WTC11 (cell line): ENCODE measurements around the gene PLEKHF1. TPM values are rescaled to one million over a fixed set of nuclear protein-coding genes. Genes with fewer than 3 reads are reported as not detected.

Source experiments
- ATAC-seq: fragments of 200-7000 bp; cut with Tn5 transposase; 2 replicates; pipeline ENCODE4 v1.10.0; 2021; ENCODE audit warnings: mild to moderate bottlenecking, moderate library complexity
- CTCF ChIA-PET: fragments of 300-600 bp; sonication (Branson Sonifier 250); formaldehyde crosslinking; loops from one replicate; lab custom pipeline; 2021; ENCODE audit warnings: antibody characterized with exemption; lab: Charles Lee
- POLR2A ChIA-PET: fragments of 350-600 bp; sonication (Branson Sonifier 250); formaldehyde crosslinking; loops from one replicate; lab custom pipeline; 2021; ENCODE audit warnings: antibody characterized with exemption; lab: Charles Lee
- DNase-seq: peaks from one replicate; pipeline ENCODE4 v3.0.0; 2021; ENCODE audit warnings: low spot score
- H3K27ac Mint-ChIP-seq: 2 replicates; pipeline ENCODE4 v1.8.0; 2021; ENCODE audit warnings: mixed read lengths
- H3K27me3 Mint-ChIP-seq: 2 replicates; pipeline ENCODE4 v1.8.0; 2021; ENCODE audit warnings: low read depth, mild to moderate bottlenecking, moderate library complexity, mixed read lengths
- H3K36me3 Mint-ChIP-seq: 2 replicates; pipeline ENCODE4 v1.8.0; 2021; ENCODE audit warnings: mixed read lengths
- H3K4me1 Mint-ChIP-seq: 2 replicates; pipeline ENCODE4 v1.8.0; 2022; ENCODE audit warnings: mixed read lengths
- H3K4me3 Mint-ChIP-seq: 2 replicates; pipeline ENCODE4 v1.8.0; 2021; ENCODE audit warnings: mild to moderate bottlenecking, moderate library complexity, mixed read lengths
- H3K9me3 Mint-ChIP-seq: 2 replicates; pipeline ENCODE4 v1.8.0; 2021; ENCODE audit warnings: mixed read lengths
- ATF1 ChIP-seq: sonication (generic); formaldehyde crosslinking; IDR thresholded peaks from 2 replicates; pipeline ENCODE4 v1.8.1; 2023; ENCODE audit warnings: mild to moderate bottlenecking, moderate library complexity, missing genetic modification reagents
- CREM ChIP-seq: sonication (generic); formaldehyde crosslinking; IDR thresholded peaks from 2 replicates; pipeline ENCODE4 v1.8.1; 2022; ENCODE audit warnings: mild to moderate bottlenecking, missing genetic modification reagents, moderate library complexity
- EMX1 ChIP-seq: fragments of 250-450 bp; sonication (Bioruptor Pico); IDR thresholded peaks from 2 replicates; pipeline ENCODE4 v1.8.0; 2021; ENCODE audit warnings: mild to moderate bottlenecking
- GTF2I ChIP-seq: fragments of 250-450 bp; sonication (Bioruptor Pico); conservative IDR thresholded peaks from 2 replicates; pipeline ENCODE4 v1.4.0; 2021; ENCODE audit warnings: mild to moderate bottlenecking
- NFATC4 ChIP-seq: fragments of 250-450 bp; sonication (Bioruptor Pico); IDR thresholded peaks from 2 replicates; pipeline ENCODE4 v1.9.0; 2021; ENCODE audit warnings: mild to moderate bottlenecking
- SOX15 ChIP-seq: fragments of 250-450 bp; sonication (Bioruptor Pico); IDR thresholded peaks from 2 replicates; pipeline ENCODE4 v1.9.0; 2021; ENCODE audit warnings: mild to moderate bottlenecking
- TP53 ChIP-seq: sonication (generic); formaldehyde crosslinking; IDR thresholded peaks from 2 replicates; pipeline ENCODE4 v1.8.1; 2023; ENCODE audit warnings: mild to moderate bottlenecking, missing genetic modification reagents
- total RNA-seq: library from RNA; stranded (reverse); gene quantifications from 3 replicates; pipeline ENCODE4 v1.2.3, GENCODE V29; 2021
- TF ChIP-seq, protein P1 (sequence below): sonication (generic); formaldehyde crosslinking; IDR thresholded peaks from 2 replicates; pipeline ENCODE4 v1.8.0; 2023; ENCODE audit warnings: mild to moderate bottlenecking, missing genetic modification reagents
- TF ChIP-seq, protein P2 (sequence below): fragments of 250-450 bp; sonication (Bioruptor Pico); IDR thresholded peaks from 2 replicates; pipeline ENCODE4 v1.9.0; 2021; ENCODE audit warnings: moderate library complexity, mild to moderate bottlenecking, inconsistent platforms, borderline replicate concordance
- TF ChIP-seq, protein P3 (sequence below): fragments of 250-450 bp; sonication (Bioruptor Pico); IDR thresholded peaks from 2 replicates; pipeline ENCODE4 v1.9.0; 2021; ENCODE audit warnings: mild to moderate bottlenecking
- TF ChIP-seq, protein P4 (sequence below): sonication (generic); formaldehyde crosslinking; IDR thresholded peaks from 2 replicates; pipeline ENCODE4 v1.8.0; 2022; ENCODE audit warnings: missing genetic modification reagents
- TF ChIP-seq, protein P5 (sequence below): sonication (generic); formaldehyde crosslinking; IDR thresholded peaks from 2 replicates; pipeline ENCODE4 v1.8.0; 2022; ENCODE audit warnings: mild to moderate bottlenecking, missing genetic modification reagents

The PLEKHF1 gene
- total RNA-seq, 1 experiment from 2014 or later, result 17.9 TPM

DNA sequence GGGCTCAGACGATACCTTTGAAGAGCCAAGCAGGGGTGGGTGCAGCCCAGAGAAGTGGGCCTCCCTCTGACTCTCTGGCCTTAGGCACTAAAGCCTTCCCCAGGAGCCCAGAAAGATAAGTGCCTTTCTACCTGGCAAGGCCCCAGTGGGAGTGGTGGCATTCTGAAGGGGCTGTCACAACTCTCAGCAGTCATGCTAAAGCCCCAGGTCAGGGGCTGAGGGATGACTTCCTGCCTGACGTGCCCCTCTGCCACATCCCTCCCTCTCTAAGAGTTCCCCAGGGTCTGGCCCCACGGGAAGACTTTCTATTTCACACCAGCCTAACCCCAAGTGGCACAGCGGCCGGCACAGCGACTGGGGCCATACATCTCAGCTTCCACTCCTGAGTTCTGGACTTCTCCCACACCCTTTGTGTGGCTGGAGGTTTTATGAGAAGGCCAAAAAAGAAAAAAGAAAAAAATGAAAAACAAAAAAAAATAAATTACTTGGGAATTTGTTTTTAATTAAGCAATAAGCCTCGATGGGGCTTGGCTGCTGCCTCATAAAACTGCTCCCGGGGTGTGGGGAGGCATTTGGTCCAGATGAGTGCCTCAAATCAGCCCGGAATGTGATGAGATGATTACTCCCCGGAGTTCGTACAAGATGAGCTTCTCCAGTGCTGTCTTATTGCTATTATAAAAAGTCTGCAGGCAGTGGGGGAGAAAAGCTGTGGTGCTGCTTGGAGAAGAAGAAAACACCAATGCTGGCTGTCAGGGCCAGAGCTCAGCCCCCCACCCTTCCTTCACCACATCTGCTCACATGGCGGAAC lies 28.5 kb upstream of the PLEKHF1 start:
- H3K4me3 Mint-ChIP-seq, result no peak overlapping the region

More for the DNA sequence above, 28.5 kb upstream of the PLEKHF1 start:
- Mint-ChIP-seq H3K9me3 (peaks cover 7% of the 10 kb centered on the region), H3K27me3 (no peaks in the 10 kb centered on the region; the same call in 1 of the 2 replicates), H3K4me1 (no peaks in the 10 kb centered on the region), H3K27ac (no peak overlapping the region), H3K36me3 (no peaks in the 10 kb centered on the region)
- ChIA-PET POLR2A (interaction anchor here (0.6 to 0.7 kb wide), 3 partner anchors 37 to 1221 kb away, joined by 3 to 6 read pairs (median 3); no protein-coding TSS in a partner anchor), CTCF (interaction anchor here (0.7 to 0.8 kb wide), 2 partner anchors 26 to 32 kb away, joined by 3 read pairs; no protein-coding TSS in a partner anchor)
- DNase-seq (no peak), ATAC-seq (no peak)
- TF ChIP-seq EMX1 (no peak), CREM (no peak), TP53 (CRISPR knock-in tag) (no peak), ATF1 (CRISPR knock-in tag) (no peak), GTF2I (CRISPR knock-in tag) (no peak), NFATC4 (no peak), SOX15 (no peak)
- TF ChIP-seq, protein P1, sequence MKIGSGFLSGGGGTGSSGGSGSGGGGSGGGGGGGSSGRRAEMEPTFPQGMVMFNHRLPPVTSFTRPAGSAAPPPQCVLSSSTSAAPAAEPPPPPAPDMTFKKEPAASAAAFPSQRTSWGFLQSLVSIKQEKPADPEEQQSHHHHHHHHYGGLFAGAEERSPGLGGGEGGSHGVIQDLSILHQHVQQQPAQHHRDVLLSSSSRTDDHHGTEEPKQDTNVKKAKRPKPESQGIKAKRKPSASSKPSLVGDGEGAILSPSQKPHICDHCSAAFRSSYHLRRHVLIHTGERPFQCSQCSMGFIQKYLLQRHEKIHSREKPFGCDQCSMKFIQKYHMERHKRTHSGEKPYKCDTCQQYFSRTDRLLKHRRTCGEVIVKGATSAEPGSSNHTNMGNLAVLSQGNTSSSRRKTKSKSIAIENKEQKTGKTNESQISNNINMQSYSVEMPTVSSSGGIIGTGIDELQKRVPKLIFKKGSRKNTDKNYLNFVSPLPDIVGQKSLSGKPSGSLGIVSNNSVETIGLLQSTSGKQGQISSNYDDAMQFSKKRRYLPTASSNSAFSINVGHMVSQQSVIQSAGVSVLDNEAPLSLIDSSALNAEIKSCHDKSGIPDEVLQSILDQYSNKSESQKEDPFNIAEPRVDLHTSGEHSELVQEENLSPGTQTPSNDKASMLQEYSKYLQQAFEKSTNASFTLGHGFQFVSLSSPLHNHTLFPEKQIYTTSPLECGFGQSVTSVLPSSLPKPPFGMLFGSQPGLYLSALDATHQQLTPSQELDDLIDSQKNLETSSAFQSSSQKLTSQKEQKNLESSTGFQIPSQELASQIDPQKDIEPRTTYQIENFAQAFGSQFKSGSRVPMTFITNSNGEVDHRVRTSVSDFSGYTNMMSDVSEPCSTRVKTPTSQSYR (CRISPR knock-in tag), result no peak
- TF ChIP-seq, protein P2, sequence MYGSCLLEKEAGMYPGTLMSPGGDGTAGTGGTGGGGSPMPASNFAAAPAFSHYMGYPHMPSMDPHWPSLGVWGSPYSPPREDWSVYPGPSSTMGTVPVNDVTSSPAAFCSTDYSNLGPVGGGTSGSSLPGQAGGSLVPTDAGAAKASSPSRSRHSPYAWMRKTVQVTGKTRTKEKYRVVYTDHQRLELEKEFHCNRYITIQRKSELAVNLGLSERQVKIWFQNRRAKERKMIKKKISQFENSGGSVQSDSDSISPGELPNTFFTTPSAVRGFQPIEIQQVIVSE (CRISPR knock-in tag), result no peak
- TF ChIP-seq, protein P3, sequence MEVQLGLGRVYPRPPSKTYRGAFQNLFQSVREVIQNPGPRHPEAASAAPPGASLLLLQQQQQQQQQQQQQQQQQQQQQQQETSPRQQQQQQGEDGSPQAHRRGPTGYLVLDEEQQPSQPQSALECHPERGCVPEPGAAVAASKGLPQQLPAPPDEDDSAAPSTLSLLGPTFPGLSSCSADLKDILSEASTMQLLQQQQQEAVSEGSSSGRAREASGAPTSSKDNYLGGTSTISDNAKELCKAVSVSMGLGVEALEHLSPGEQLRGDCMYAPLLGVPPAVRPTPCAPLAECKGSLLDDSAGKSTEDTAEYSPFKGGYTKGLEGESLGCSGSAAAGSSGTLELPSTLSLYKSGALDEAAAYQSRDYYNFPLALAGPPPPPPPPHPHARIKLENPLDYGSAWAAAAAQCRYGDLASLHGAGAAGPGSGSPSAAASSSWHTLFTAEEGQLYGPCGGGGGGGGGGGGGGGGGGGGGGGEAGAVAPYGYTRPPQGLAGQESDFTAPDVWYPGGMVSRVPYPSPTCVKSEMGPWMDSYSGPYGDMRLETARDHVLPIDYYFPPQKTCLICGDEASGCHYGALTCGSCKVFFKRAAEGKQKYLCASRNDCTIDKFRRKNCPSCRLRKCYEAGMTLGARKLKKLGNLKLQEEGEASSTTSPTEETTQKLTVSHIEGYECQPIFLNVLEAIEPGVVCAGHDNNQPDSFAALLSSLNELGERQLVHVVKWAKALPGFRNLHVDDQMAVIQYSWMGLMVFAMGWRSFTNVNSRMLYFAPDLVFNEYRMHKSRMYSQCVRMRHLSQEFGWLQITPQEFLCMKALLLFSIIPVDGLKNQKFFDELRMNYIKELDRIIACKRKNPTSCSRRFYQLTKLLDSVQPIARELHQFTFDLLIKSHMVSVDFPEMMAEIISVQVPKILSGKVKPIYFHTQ, result no peak
- TF ChIP-seq, protein P4, sequence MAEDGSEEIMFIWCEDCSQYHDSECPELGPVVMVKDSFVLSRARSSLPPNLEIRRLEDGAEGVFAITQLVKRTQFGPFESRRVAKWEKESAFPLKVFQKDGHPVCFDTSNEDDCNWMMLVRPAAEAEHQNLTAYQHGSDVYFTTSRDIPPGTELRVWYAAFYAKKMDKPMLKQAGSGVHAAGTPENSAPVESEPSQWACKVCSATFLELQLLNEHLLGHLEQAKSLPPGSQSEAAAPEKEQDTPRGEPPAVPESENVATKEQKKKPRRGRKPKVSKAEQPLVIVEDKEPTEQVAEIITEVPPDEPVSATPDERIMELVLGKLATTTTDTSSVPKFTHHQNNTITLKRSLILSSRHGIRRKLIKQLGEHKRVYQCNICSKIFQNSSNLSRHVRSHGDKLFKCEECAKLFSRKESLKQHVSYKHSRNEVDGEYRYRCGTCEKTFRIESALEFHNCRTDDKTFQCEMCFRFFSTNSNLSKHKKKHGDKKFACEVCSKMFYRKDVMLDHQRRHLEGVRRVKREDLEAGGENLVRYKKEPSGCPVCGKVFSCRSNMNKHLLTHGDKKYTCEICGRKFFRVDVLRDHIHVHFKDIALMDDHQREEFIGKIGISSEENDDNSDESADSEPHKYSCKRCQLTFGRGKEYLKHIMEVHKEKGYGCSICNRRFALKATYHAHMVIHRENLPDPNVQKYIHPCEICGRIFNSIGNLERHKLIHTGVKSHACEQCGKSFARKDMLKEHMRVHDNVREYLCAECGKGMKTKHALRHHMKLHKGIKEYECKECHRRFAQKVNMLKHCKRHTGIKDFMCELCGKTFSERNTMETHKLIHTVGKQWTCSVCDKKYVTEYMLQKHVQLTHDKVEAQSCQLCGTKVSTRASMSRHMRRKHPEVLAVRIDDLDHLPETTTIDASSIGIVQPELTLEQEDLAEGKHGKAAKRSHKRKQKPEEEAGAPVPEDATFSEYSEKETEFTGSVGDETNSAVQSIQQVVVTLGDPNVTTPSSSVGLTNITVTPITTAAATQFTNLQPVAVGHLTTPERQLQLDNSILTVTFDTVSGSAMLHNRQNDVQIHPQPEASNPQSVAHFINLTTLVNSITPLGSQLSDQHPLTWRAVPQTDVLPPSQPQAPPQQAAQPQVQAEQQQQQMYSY (CRISPR knock-in tag), result no peak
- TF ChIP-seq, protein P5, sequence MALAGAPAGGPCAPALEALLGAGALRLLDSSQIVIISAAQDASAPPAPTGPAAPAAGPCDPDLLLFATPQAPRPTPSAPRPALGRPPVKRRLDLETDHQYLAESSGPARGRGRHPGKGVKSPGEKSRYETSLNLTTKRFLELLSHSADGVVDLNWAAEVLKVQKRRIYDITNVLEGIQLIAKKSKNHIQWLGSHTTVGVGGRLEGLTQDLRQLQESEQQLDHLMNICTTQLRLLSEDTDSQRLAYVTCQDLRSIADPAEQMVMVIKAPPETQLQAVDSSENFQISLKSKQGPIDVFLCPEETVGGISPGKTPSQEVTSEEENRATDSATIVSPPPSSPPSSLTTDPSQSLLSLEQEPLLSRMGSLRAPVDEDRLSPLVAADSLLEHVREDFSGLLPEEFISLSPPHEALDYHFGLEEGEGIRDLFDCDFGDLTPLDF (CRISPR knock-in tag), result no peak
